IPS-15b (cell line): Measurements from ENCODE around the gene C10orf88.
"Not testable (repeated sequence)": the region's sequence is repeated elsewhere in the genome, so short reads cannot be mapped to it uniquely, and the experiment has no call there.

Experiments
- H3K27me3 ChIP-seq: one replicate; pipeline ENCODE4 v1.6.1; 2013; ENCODE audit warnings: low read length; ENCODE audit not compliant: control insufficient read depth, insufficient read depth
- H3K36me3 ChIP-seq: one replicate; pipeline ENCODE4 v1.6.1; 2013; ENCODE audit warnings: low read length; ENCODE audit not compliant: control insufficient read depth, insufficient read depth
- H3K4me1 ChIP-seq: one replicate; pipeline ENCODE4 v1.6.1; 2013; ENCODE audit warnings: mild to moderate bottlenecking, low read length; ENCODE audit not compliant: control insufficient read depth, insufficient read depth
- H3K4me3 ChIP-seq: one replicate; pipeline ENCODE4 v1.5.1; 2013; ENCODE audit warnings: low read depth, low read length
- H3K9ac ChIP-seq: one replicate; pipeline ENCODE4 v1.6.1; 2013; ENCODE audit warnings: low read depth, mild to moderate bottlenecking, low read length
- H3K9me3 ChIP-seq: one replicate; pipeline ENCODE4 v1.6.1; 2013; ENCODE audit warnings: mild to moderate bottlenecking, low read length; ENCODE audit not compliant: control insufficient read depth, insufficient read depth

The C10orf88 gene

GRCh38 chr10:122955892-122956291 is 1.9 kb upstream of the C10orf88 start:
- Histone ChIP-seq H3K9me3 (peaks cover 7% of the 10 kb centered on the region), H3K9ac (no peak overlapping the region), H3K4me3 (no peak overlapping the region), H3K4me1 (no peaks in the 10 kb centered on the region), H3K27me3 (peaks cover 20% of the 10 kb centered on the region), H3K36me3 (no peaks in the 10 kb centered on the region)

- Histone ChIP-seq H3K9me3 (peaks cover 7% of the 10 kb centered on the region), H3K27me3 (peaks cover 20% of the 10 kb centered on the region), H3K9ac (no peak overlapping the region), H3K4me1 (no peaks in the 10 kb centered on the region), H3K4me3 (peak overlapping the region; percentile 38), H3K36me3 (no peaks in the 10 kb centered on the region)
Observed at GRCh38 chr10:122954731-122955050, 664 bp upstream of the C10orf88 start.

DNA sequence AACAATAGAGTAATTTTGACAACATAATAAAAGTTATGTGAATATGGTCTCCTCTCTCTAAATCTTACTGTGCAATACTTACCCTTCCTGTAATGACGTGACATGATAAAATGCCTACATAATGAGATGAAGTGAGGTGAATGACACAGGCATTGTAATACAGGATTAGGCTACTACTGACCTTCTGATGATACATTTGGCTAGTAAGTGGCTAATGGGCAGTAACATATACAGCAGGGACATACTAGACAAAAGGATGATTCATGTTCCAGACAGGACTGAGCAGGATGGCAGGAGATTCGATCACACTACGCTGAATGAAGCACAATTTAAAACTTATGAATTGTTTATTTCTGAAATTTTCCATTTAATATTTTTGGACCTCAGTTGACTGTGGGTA is 4.7 kb downstream of the C10orf88 start:
- H3K4me3 ChIP-seq = no peak overlapping the region
- no peak overlapping the region for H3K9ac ChIP-seq
- no peaks in the 10 kb centered on the region for H3K36me3 ChIP-seq

DNA sequence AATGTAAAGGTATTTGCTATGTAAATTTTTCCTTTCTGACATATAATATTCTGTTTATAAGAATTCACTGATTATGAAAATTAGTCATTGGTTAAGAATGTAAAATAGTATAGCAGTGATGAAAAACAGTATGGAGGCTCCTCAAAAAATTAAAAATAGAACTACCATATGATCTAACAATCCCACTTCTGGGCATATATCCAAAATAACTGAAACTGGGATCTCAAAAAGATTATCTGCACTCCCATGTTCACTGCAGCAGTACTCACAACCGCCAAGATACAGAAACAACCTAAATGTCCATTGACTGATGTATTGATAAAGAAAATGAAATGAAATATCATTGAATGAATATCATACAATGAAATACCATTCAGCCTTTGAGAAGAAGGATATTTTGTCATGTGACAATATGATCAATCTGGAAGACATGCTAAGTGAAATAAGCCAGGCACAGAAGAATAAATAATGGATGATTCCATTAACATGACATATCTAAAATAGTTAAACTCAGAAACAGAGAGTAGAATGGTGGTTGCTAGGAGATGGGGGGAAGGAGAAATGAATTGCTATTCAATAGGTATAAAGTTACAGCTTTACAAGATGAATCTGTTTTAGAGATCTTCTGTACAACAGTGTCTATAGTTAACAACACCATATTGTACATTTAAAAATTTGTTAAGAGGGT is 14.0 kb downstream of the C10orf88 start:
- Histone ChIP-seq H3K4me3 (no peak overlapping the region), H3K9ac (no peak overlapping the region), H3K36me3 (peaks cover 3% of the 10 kb centered on the region), H3K9me3 (no peaks in the 10 kb centered on the region), H3K4me1 (no peaks in the 10 kb centered on the region), H3K27me3 (no peaks in the 10 kb centered on the region)

More for the DNA sequence above, 4.7 kb downstream of the C10orf88 start:
- Histone ChIP-seq H3K9me3 (peaks cover under 1% of the 10 kb centered on the region), H3K4me1 (no peaks in the 10 kb centered on the region), H3K27me3 (peaks cover under 1% of the 10 kb centered on the region)

DNA sequence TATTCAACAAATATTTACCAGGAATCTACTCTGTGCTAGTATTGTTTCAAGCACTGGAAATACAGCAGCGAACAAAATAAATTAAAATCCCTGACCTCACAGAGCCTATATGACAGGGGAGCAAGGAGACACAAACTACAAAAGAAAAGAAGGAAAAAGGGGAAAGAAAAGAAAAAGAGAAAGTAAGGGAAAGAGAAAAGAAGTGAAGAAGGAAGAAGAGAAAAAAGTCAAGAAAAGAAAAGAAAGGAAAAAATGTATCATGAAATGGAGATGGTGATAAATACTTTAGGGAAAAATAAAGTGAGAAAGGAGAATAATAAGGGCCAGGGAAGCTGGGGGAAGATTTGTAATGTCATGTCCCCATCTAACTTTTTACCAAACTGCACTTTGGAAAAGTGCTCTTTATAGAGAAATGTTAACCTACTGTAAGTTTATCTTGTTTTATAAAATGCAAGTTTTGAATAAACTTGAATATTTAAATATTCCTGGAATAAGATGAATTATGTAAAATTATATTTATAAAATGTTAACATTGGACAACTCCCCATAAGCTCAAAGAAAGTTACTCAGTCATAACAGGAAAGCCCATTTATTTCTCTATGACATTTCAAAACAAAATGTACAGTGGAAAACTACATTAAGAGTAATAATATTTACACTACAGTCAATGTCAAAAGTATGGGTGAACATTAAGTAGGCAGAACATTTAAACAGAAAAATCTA is 14.7 kb downstream of the C10orf88 start:
- Histone ChIP-seq H3K9me3 (no peaks in the 10 kb centered on the region), H3K4me1 (no peaks in the 10 kb centered on the region), H3K9ac (no peak overlapping the region), H3K27me3 (no peaks in the 10 kb centered on the region), H3K36me3 (peaks cover 3% of the 10 kb centered on the region), H3K4me3 (no peak overlapping the region)

GRCh38 chr10:122931088-122931906 is 22.7 kb downstream of the C10orf88 start:
- H3K9me3 ChIP-seq = no peaks in the 10 kb centered on the region
- no peak overlapping the region for H3K4me3 ChIP-seq
- H3K4me1 ChIP-seq = no peaks in the 10 kb centered on the region
- no peaks in the 10 kb centered on the region for H3K36me3 ChIP-seq
- no peaks in the 10 kb centered on the region for H3K27me3 ChIP-seq
- no peak overlapping the region for H3K9ac ChIP-seq

- Histone ChIP-seq H3K36me3 (no peaks in the 10 kb centered on the region), H3K9me3 (no peaks in the 10 kb centered on the region), H3K27me3 (no peaks in the 10 kb centered on the region), H3K4me3 (no peak overlapping the region), H3K9ac (no peak overlapping the region), H3K4me1 (no peaks in the 10 kb centered on the region)
Observed at GRCh38 chr10:122930140-122930539, 23.9 kb downstream of the C10orf88 start.

DNA sequence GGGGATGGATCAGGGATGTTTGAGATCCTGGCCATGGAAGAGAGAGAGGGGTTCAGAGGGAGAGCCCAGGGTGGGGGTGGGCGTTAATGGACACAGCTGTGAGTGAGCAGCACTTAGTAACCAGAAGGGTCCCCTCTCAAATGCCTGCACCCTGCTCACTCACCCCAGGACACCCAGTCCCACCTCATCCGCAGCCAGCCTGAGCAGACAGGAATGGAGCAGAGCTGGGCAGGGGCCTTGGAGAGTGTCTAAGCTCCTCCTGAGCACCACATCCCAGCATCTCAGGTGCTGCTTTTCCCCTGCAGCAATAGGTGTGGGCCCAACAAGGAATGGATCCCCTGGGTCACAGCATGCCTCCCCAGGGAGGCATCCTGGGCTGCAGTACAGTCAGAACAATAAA is 38.3 kb downstream of the C10orf88 start:
- Histone ChIP-seq H3K4me3 (no peak overlapping the region), H3K9me3 (no peaks in the 10 kb centered on the region), H3K4me1 (no peaks in the 10 kb centered on the region), H3K27me3 (no peaks in the 10 kb centered on the region), H3K36me3 (no peaks in the 10 kb centered on the region), H3K9ac (no peak overlapping the region)

- Histone ChIP-seq H3K9ac (no peak overlapping the region), H3K9me3 (no peaks in the 10 kb centered on the region), H3K4me3 (no peak overlapping the region), H3K36me3 (no peaks in the 10 kb centered on the region), H3K4me1 (no peaks in the 10 kb centered on the region), H3K27me3 (no peaks in the 10 kb centered on the region)
Observed at GRCh38 chr10:122911889-122912484, 42.0 kb downstream of the C10orf88 start.

- H3K9me3 ChIP-seq = no peaks in the 10 kb centered on the region
- H3K4me3 ChIP-seq = no peak within 1 kb of the TSS
- H3K27me3 ChIP-seq = no peaks in the 10 kb centered on the region
- no peaks in the 10 kb centered on the region for H3K4me1 ChIP-seq
- no peaks in the 10 kb centered on the region for H3K36me3 ChIP-seq
- H3K9ac ChIP-seq = no peak within 1 kb of the TSS
Observed at GRCh38 chr10:122910310-122910709, 43.7 kb downstream of the C10orf88 start, which contains the start of gene FAM24A. FAM24A (plus strand) TSS chr10:122910610; CDS start chr10:122911635, 1,025 bp downstream.

GRCh38 chr10:122903861-122904260 is 50.2 kb downstream of the C10orf88 start:
- not testable (repeated sequence) for H3K27me3 ChIP-seq, H3K9me3 ChIP-seq, H3K4me3 ChIP-seq, H3K9ac ChIP-seq, H3K4me1 ChIP-seq, H3K36me3 ChIP-seq
